LNCAP (cell line): Measurements from ENCODE around the gene CPNE7.

ENCODE experiments used
- CTCF ChIP-seq: fragments of 450-650 bp; IDR thresholded peaks from 2 replicates; pipeline ENCODE4 v1.5.1; 2017; ENCODE audit warnings: mild to moderate bottlenecking

Gene CPNE7

GRCh38 chr16:89600427-89600826 lies 24.9 kb downstream of the CPNE7 start:
- TF ChIP-seq CTCF, result no peak

- TF ChIP-seq CTCF, result no peak
Observed at GRCh38 chr16:89600956-89601355, 25.4 kb downstream of the CPNE7 start.

GRCh38 chr16:89601906-89602272 lies 26.3 kb downstream of the CPNE7 start:
- TF ChIP-seq CTCF, result no peak

GRCh38 chr16:89602273-89602951 lies 26.9 kb downstream of the CPNE7 start:
- TF ChIP-seq CTCF, result no peak

- no peak for TF ChIP-seq CTCF
Observed at GRCh38 chr16:89602952-89603590, 27.5 kb downstream of the CPNE7 start.

- TF ChIP-seq CTCF, result no peak
Observed at GRCh38 chr16:89604764-89605163, 29.2 kb downstream of the CPNE7 start.

- no peak for TF ChIP-seq CTCF
Observed at GRCh38 chr16:89605186-89605970, 29.8 kb downstream of the CPNE7 start.
